Measurements from ENCODE around the gene KDSR. TPM values are rescaled to one million over a fixed set of nuclear protein-coding genes. Genes with fewer than 3 reads are reported as not detected.

KDSR gene
- total RNA-seq, 1 experiment from 2014 or later: 108 TPM

- intact Hi-C loops (cut with micrococcal nuclease): no loop called here
- H3K4me1 Mint-ChIP-seq (ENCODE audit: insufficient read depth, unreplicated experiment): no peaks in the 10 kb centered on the region
- TF ChIP-seq CTCF (IDR thresholded peaks at IDR 0.05; ENCODE audit: unreplicated experiment): no peak
- no peak overlapping the region for H3K27ac Mint-ChIP-seq (ENCODE audit: low read depth, unreplicated experiment)
- no peak for DNase-seq (ENCODE audit: unreplicated experiment)
- no peaks in the 10 kb centered on the region for H3K36me3 Mint-ChIP-seq (ENCODE audit: insufficient read depth, unreplicated experiment)
- ChIA-PET POLR2A (no interaction called here), CTCF (no interaction called here)
- no peaks in the 10 kb centered on the region for H3K27me3 Mint-ChIP-seq (ENCODE audit: insufficient read depth, unreplicated experiment)
- H3K4me3 Mint-ChIP-seq (ENCODE audit: unreplicated experiment): no peak overlapping the region
- no TSS peak for BruUV-seq (replicated peaks)
- H3K9me3 Mint-ChIP-seq (ENCODE audit: unreplicated experiment): no peaks in the 10 kb centered on the region
Observed at GRCh38 chr18:63292831-63293683, 73.9 kb downstream of the KDSR start.

DNA sequence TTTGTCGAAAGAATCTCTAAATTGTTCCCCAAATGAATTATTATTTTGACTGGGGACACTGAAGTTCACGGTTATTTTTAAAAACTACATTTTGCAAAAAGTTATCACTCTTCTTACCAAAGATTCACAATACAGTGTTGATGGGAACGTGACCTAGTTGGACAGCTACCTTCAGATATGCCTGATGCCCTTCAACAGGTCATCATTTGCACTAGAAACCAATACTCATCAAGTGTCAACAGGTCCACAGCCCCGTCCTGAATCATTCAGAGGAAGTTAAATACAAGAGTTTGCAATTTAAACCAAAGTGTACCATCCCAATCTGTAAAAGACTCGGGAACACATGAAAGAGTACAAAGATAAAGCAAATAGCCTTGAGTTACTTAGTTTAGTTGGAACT, 75.7 kb downstream of the KDSR start:
- no peak for TF ChIP-seq CTCF (IDR thresholded peaks at IDR 0.05; ENCODE audit: unreplicated experiment)
- no TSS peak for BruUV-seq (replicated peaks)
- intact Hi-C loops (cut with micrococcal nuclease): no loop called here
- Mint-ChIP-seq H3K27ac (ENCODE audit: low read depth, unreplicated experiment) (no peak overlapping the region), H3K27me3 (ENCODE audit: insufficient read depth, unreplicated experiment) (no peaks in the 10 kb centered on the region), H3K4me3 (ENCODE audit: unreplicated experiment) (no peak overlapping the region), H3K4me1 (ENCODE audit: insufficient read depth, unreplicated experiment) (no peaks in the 10 kb centered on the region), H3K36me3 (ENCODE audit: insufficient read depth, unreplicated experiment) (no peaks in the 10 kb centered on the region), H3K9me3 (ENCODE audit: unreplicated experiment) (no peaks in the 10 kb centered on the region)
- DNase-seq (ENCODE audit: unreplicated experiment): no peak
- POLR2A ChIA-PET: no interaction called here
- CTCF ChIA-PET: no interaction called here

DNA sequence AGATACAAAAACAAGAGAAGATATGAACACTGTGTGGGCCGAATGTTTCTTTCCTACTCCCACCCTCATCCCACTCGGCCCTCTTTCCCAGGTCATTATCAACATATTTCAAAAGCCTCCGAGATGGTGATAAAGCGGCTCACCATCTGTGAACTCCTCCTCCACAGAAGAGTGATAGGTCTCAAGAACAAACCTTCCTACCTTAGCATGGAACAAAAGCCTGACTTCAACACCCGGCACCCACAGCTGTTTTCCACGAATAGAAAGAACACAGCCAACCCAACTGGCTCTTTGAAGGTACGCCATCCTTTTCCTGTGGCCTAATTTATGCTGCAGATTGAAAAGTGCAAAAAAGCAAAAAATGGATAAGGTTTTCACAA, 76.2 kb downstream of the KDSR start:
- intact Hi-C loops (cut with micrococcal nuclease): no loop called here
- no peak for TF ChIP-seq CTCF (IDR thresholded peaks at IDR 0.05; ENCODE audit: unreplicated experiment)
- CTCF ChIA-PET: no interaction called here
- no TSS peak for BruUV-seq (replicated peaks)
- H3K27ac Mint-ChIP-seq (ENCODE audit: low read depth, unreplicated experiment): no peak overlapping the region
- no peak overlapping the region for H3K4me3 Mint-ChIP-seq (ENCODE audit: unreplicated experiment)
- no peaks in the 10 kb centered on the region for H3K4me1 Mint-ChIP-seq (ENCODE audit: insufficient read depth, unreplicated experiment)
- DNase-seq (ENCODE audit: unreplicated experiment): no peak
- POLR2A ChIA-PET: no interaction called here
- H3K9me3 Mint-ChIP-seq (ENCODE audit: unreplicated experiment): no peaks in the 10 kb centered on the region
- H3K27me3 Mint-ChIP-seq (ENCODE audit: insufficient read depth, unreplicated experiment): no peaks in the 10 kb centered on the region
- no peaks in the 10 kb centered on the region for H3K36me3 Mint-ChIP-seq (ENCODE audit: insufficient read depth, unreplicated experiment)

DNA sequence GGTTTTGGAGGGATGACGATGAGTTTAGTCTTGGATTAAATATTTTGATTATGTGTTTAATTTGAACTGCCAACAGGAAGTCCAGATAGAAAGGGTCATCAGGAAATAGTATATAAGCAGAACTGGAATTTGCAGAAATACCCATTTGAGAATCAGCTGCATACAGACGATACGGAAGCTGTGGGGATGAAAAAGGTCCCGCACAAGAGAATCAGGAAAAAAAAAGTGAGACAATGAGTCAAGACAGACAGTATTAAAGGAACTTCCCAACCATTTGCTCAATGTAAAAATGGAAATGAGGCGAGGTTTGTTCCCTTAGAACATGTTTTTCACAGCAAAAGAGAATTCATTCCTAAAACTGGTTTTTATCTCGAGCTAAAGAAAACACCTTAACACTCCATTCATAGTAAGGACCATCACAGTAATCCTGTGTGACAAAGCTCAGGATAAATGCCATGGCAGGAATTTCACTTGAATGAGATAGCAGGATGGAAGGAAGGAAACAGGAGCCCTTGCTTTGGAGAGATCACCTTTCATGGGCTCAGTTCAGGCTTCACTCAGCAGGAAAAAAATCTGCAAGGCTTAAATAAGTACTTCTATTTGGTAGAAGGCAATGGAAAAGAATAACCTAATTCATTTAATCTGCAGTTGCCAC, 76.7 kb downstream of the KDSR start:
- H3K4me3 Mint-ChIP-seq (ENCODE audit: unreplicated experiment): no peak overlapping the region
- POLR2A ChIA-PET: no interaction called here

More for the DNA sequence above, 76.7 kb downstream of the KDSR start:
- intact Hi-C loops (cut with micrococcal nuclease): no loop called here
- no peak for DNase-seq (ENCODE audit: unreplicated experiment)
- no peaks in the 10 kb centered on the region for H3K9me3 Mint-ChIP-seq (ENCODE audit: unreplicated experiment)
- H3K27me3 Mint-ChIP-seq (ENCODE audit: insufficient read depth, unreplicated experiment): no peaks in the 10 kb centered on the region
- no peaks in the 10 kb centered on the region for H3K36me3 Mint-ChIP-seq (ENCODE audit: insufficient read depth, unreplicated experiment)
- BruUV-seq (replicated peaks): no TSS peak
- CTCF ChIA-PET: interaction anchor here (0.6 kb wide), 1 partner anchor 234 kb away, joined by 3 read pairs; no protein-coding TSS in a partner anchor
- no peaks in the 10 kb centered on the region for H3K4me1 Mint-ChIP-seq (ENCODE audit: insufficient read depth, unreplicated experiment)
- no peak overlapping the region for H3K27ac Mint-ChIP-seq (ENCODE audit: low read depth, unreplicated experiment)
- no peak for TF ChIP-seq CTCF (IDR thresholded peaks at IDR 0.05; ENCODE audit: unreplicated experiment)

All from MCF 10A (cell line).